Keratinocyte (primary cell): ENCODE measurements around the gene UBE2L5. TPM values are rescaled to one million over a fixed set of nuclear protein-coding genes. Genes with fewer than 3 reads are reported as not detected.

Experiments used
- DNase-seq: peaks from one replicate; pipeline ENCODE4 v3.0.0-alpha.2; 2011; ENCODE audit warnings: low read depth, missing footprints, low spot score
- FAIRE-seq: peaks from 2 replicates; lab custom pipeline; 2011; peaks lifted over from hg19 to GRCh38; lab: Jason Lieb, UNC
- H2AFZ ChIP-seq: 2 replicates; pipeline ENCODE4 v1.6.0; 2012; ENCODE audit warnings: low read length, control low read depth, inconsistent platforms; ENCODE audit not compliant: control insufficient read depth
- H3K27ac ChIP-seq: 2 replicates; pipeline ENCODE4 v1.5.1; 2011; ENCODE audit warnings: low read length; ENCODE audit not compliant: control insufficient read depth, insufficient read depth
- H3K27me3 ChIP-seq: 3 replicates; pipeline ENCODE4 v1.6.0; 2011; ENCODE audit warnings: low read length; ENCODE audit not compliant: control insufficient read depth, insufficient read depth; ENCODE audit errors: extremely low read depth
- H3K36me3 ChIP-seq, 2 experiments: 2 replicates in 1 of 2; 3 replicates in 1 of 2; pipeline ENCODE4 v1.5.1; 2011; ENCODE audit warnings: low read length in 2 of 2, mild to moderate bottlenecking in 1 of 2; ENCODE audit not compliant: control insufficient read depth in 2 of 2, insufficient read depth in 2 of 2; ENCODE audit errors: extremely low read depth in 1 of 2
- H3K4me1 ChIP-seq: 3 replicates; pipeline ENCODE4 v1.5.1; 2011; ENCODE audit warnings: low read length; ENCODE audit not compliant: control insufficient read depth, insufficient read depth; ENCODE audit errors: extremely low read depth
- H3K4me2 ChIP-seq: 3 replicates; pipeline ENCODE4 v1.6.0; 2011; ENCODE audit warnings: low read depth, low read length; ENCODE audit not compliant: control insufficient read depth, insufficient read depth; ENCODE audit errors: extremely low read depth
- H3K4me3 ChIP-seq, 3 experiments: fragments of 200-600 bp in 1 of 3; sonication (generic) in 1 of 3; 2 replicates in 2 of 3; 3 replicates in 1 of 3; pipeline ENCODE4 v1.5.1; 2011 to 2016; ENCODE audit warnings: low read length in 3 of 3, mild to moderate bottlenecking in 3 of 3, control low read depth in 2 of 3, inconsistent platforms in 1 of 3, low read depth in 1 of 3, mixed read lengths in 1 of 3, mixed run types in 1 of 3, moderate library complexity in 1 of 3; ENCODE audit not compliant: control insufficient read depth in 2 of 3, insufficient read depth in 2 of 3; ENCODE audit errors: extremely low read depth in 1 of 3
- H3K79me2 ChIP-seq: 2 replicates; pipeline ENCODE4 v1.6.0; 2012; ENCODE audit warnings: low read length; ENCODE audit not compliant: control insufficient read depth, insufficient read depth
- H3K9ac ChIP-seq: 3 replicates; pipeline ENCODE4 v1.6.0; 2011; ENCODE audit warnings: low read length; ENCODE audit not compliant: control insufficient read depth, insufficient read depth; ENCODE audit errors: extremely low read depth
- H3K9me1 ChIP-seq: 3 replicates; pipeline ENCODE4 v1.6.0; 2011; ENCODE audit warnings: low read length; ENCODE audit not compliant: control insufficient read depth, insufficient read depth; ENCODE audit errors: extremely low read depth
- H3K9me3 ChIP-seq: 2 replicates; pipeline ENCODE4 v1.5.1; 2012; ENCODE audit warnings: low read depth, low read length; ENCODE audit not compliant: control insufficient read depth
- H4K20me1 ChIP-seq: 3 replicates; pipeline ENCODE4 v1.6.0; 2011; ENCODE audit warnings: low read length; ENCODE audit not compliant: control insufficient read depth, insufficient read depth; ENCODE audit errors: extremely low read depth
- EZH2 ChIP-seq: IDR thresholded peaks from one replicate; pipeline ENCODE4 v1.6.1; 2012; ENCODE audit warnings: inconsistent platforms, mild to moderate bottlenecking, low read length, moderate library complexity
- dilution Hi-C: fragments of 300-500 bp; cut with MboI; formaldehyde crosslinking; loops from one replicate; pipeline ENCODE4 v1.7.0; 2020; ENCODE audit warnings: low sequenced_read_pairs; ENCODE audit not compliant: extremely low pct_ligation_motif_present
- polyA plus RNA-seq, 5 experiments: library from polyadenylated mRNA; depleted of rRNA in 3 of 5; stranded (reverse) in 3 of 5; stranded (forward) in 1 of 5; unstranded in 1 of 5; fragments of >200 nt; gene quantifications; 1 replicate in 1 of 5; 2 replicates in 3 of 5; 3 replicates in 1 of 5; pipeline versions ENCODE4 v1.2.1 to v1.2.3, GENCODE V29; 2011 to 2012; ENCODE audit warnings: missing spikeins in 2 of 5, low read depth in 1 of 5, low replicate concordance in 1 of 5
- TF ChIP-seq, protein P1 (sequence below), 3 experiments: IDR thresholded peaks in 1 of 3; conservative IDR thresholded peaks in 1 of 3; optimal IDR thresholded peaks in 1 of 3; 2 replicates in 2 of 3; 3 replicates in 1 of 3; pipeline versions ENCODE3 to v1.5.1; 2011; ENCODE audit warnings: low read length in 3 of 3, mild to moderate bottlenecking in 3 of 3, moderate library complexity in 2 of 3, control low read depth in 1 of 3, inconsistent platforms in 1 of 3; ENCODE audit not compliant: insufficient read depth in 2 of 3; ENCODE audit errors: extremely low read depth in 1 of 3

UBE2L5 gene
- polyA plus RNA-seq, 1 donor (not counting 4 experiments of a cell fraction or from before 2014, with no cell fraction given), result 0.38 TPM

DNA sequence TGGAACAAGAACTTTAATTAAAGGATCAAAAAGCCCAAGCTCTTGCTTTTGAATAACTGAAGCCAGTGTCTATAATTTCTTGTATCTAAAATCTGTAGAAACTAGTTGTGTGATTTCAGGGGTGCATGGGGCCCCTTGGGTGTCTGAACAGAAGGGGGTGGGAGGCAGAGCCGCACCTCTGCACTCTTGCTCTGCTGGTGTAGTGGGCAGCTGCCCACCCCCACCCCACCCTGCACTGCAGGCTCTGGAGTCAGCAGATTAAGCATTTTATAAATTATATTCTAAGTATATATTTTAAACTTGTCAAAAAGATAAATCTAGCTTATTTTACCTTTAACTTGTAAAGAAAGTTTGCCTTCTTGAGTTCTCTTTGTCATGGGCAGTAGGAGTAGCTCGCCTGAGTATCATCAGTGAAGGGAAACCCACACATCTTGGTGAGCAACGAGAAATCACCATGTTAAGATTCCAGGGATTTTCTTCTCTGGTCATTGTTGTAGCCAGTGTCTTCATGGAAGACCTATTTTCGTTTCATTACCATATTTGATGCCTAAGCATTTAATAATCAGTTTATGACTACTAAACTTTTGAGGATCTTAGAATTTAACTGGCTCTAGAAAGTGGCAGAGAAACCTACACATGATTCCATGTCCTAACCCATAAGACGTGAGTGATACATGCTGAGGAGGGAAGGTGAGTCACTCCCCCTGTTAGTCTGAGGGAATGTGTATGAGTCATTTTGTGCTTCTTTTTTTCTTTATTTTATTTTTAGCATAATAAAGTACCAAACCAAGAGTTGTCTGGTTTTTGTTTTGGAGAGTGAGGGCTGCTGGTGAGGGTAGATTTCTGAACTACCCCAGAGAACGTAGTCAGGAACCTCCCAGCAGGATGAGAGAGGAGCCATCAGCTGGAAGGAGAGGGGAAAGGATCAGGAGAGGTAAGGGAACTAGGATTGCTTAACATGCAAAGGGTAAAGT lies 7.7 kb downstream of the UBE2L5 start:
- Histone ChIP-seq H3K9ac (peak overlapping the region; percentile 61), H4K20me1 (no peaks in the 10 kb centered on the region), H3K9me1 (no peaks in the 10 kb centered on the region), H3K27ac (peak overlapping the region; percentile 88), H3K4me2 (peak overlapping the region; percentile 81), H3K27me3 (no peaks in the 10 kb centered on the region), H3K79me2 (no peaks in the 10 kb centered on the region), H3K9me3 (no peaks in the 10 kb centered on the region), H3K4me1 (peaks cover 30% of the 10 kb centered on the region), H2AFZ (peak overlapping the region; percentile 78), H3K36me3 (no peaks in the 10 kb centered on the region), H3K4me3 (peak overlapping the region in 2 of 3 experiments; percentile 40 to 47)
- DNase-seq (peak; percentile 77), FAIRE-seq (peak; percentile 86)
- no peak for TF ChIP-seq EZH2
- TF ChIP-seq, protein P1, sequence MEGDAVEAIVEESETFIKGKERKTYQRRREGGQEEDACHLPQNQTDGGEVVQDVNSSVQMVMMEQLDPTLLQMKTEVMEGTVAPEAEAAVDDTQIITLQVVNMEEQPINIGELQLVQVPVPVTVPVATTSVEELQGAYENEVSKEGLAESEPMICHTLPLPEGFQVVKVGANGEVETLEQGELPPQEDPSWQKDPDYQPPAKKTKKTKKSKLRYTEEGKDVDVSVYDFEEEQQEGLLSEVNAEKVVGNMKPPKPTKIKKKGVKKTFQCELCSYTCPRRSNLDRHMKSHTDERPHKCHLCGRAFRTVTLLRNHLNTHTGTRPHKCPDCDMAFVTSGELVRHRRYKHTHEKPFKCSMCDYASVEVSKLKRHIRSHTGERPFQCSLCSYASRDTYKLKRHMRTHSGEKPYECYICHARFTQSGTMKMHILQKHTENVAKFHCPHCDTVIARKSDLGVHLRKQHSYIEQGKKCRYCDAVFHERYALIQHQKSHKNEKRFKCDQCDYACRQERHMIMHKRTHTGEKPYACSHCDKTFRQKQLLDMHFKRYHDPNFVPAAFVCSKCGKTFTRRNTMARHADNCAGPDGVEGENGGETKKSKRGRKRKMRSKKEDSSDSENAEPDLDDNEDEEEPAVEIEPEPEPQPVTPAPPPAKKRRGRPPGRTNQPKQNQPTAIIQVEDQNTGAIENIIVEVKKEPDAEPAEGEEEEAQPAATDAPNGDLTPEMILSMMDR (optimal IDR thresholded peaks at IDR 0.05 in 1 of 3, IDR thresholded peaks at IDR 0.05 in 1 of 3, conservative IDR thresholded peaks at IDR 0.05 in 1 of 3; ENCODE audit: extremely low read depth in 1 of 3, insufficient read depth in 2 of 3, low read length in 3 of 3), result no peak
- dilution Hi-C loops, result no loop called here

DNA sequence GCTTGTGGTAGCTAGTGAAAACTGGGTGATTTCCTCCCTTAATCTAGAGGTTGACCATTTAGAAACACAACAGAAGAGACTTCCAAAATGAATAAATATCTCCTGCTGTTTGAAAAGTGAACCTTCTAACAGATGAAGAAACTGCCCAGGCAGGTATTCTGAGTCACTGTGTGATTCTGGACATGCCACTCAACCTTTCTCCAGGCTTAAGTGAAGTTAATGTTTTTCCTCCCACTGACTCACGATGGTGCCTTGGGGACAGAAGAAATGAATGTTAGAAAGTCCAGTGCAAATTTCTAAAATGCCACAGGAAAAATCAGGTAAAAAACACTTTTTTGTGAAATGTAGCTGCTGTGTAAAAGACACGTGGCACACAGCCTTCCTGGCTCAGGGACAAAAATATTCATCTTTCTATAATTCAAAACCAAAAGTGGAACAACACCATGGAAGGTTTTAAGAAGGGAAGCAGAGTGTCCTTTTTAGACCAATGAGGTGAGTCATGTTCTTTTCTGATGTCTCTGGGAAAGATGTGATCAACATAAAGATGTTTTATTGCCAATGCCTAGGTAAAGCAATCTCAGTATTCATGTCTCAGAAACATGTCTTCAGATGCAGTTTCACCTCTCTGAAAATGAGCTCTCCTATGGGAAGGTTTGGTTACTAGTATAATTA lies 9.1 kb downstream of the UBE2L5 start:
- no peaks in the 10 kb centered on the region for H3K9me1 ChIP-seq
- peak; percentile 76 for FAIRE-seq
- dilution Hi-C loops, result no loop called here
- no peak overlapping the region for H2AFZ ChIP-seq
- H3K4me2 ChIP-seq, result peak overlapping the region; percentile 81
- TF ChIP-seq, protein P1 (optimal IDR thresholded peaks at IDR 0.05 in 1 of 3, IDR thresholded peaks at IDR 0.05 in 1 of 3, conservative IDR thresholded peaks at IDR 0.05 in 1 of 3; ENCODE audit: extremely low read depth in 1 of 3, insufficient read depth in 2 of 3, low read length in 3 of 3), result no peak
- no peak for TF ChIP-seq EZH2
- no peak for DNase-seq
- H3K27me3 ChIP-seq, result no peaks in the 10 kb centered on the region
- H3K4me3 ChIP-seq, result peak overlapping the region in 2 of 3 experiments; percentile 0 to 47
- H3K27ac ChIP-seq, result peak overlapping the region; percentile 88
- H3K79me2 ChIP-seq, result no peaks in the 10 kb centered on the region
- H3K9ac ChIP-seq, result peak overlapping the region; percentile 16
- peaks cover 30% of the 10 kb centered on the region for H3K4me1 ChIP-seq
- no peaks in the 10 kb centered on the region for H3K9me3 ChIP-seq
- no peaks in the 10 kb centered on the region for H4K20me1 ChIP-seq
- no peaks in the 10 kb centered on the region for H3K36me3 ChIP-seq
